ENCODE data around the gene NRXN3.
A peak's percentile ranks its signal among the peaks of the same experiment; 100 is the strongest.

The NRXN3 gene

GRCh38 chr14:78327426-78328221, 157.5 kb downstream of the NRXN3 start:
- DNase-seq = no peak

- DNase-seq = no peak
Measured at GRCh38 chr14:78329371-78329770, 159.2 kb downstream of the NRXN3 start.

GRCh38 chr14:78335531-78335930, 165.4 kb downstream of the NRXN3 start:
- peak; percentile 28 to 56 (median 32) for DNase-seq

DNA sequence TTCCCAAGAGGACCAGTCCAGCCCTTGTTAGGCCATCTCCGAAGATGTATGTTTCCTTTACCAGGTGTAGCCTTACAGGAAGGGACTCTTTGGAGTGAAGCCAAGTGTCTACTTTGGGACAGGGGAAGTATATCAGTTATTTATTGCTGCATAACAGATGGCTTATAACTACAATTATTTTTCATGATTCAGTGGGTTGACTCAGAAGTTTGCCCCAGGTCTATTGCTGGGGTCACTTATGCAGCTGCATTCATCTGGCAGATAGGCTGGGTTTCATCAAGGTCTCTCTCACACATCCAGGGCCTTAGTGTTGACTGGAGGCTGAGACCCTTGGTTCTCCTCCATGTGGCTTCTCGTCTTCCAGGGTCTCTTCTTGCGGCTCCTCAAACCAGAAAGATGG, 170.1 kb downstream of the NRXN3 start:
- no peak for DNase-seq

- DNase-seq = no peak
Measured at GRCh38 chr14:78341827-78342389, 171.7 kb downstream of the NRXN3 start.

- DNase-seq = no peak
Measured at GRCh38 chr14:78342879-78343278, 172.7 kb downstream of the NRXN3 start.

DNA sequence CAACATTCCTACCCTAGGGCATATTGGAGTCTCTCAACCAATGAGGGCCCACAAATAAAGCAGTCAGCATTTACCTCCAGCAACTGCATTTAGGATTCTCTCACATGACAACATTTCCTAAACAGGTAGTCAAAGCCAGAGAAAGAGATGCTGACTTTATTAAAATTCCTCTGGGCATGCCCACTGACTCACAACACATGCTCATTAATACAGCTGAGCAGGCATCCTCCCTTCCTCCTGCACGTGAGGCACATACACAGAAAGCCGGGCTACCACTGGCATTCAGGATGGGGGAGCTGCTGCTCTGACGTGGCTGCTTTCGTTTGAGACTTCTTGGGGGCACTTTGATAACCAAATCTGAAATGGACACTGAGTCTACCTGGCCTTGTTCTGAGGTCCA, 174.1 kb downstream of the NRXN3 start:
- no peak for DNase-seq

GRCh38 chr14:78345131-78345744, 175.1 kb downstream of the NRXN3 start:
- no peak for DNase-seq

DNA sequence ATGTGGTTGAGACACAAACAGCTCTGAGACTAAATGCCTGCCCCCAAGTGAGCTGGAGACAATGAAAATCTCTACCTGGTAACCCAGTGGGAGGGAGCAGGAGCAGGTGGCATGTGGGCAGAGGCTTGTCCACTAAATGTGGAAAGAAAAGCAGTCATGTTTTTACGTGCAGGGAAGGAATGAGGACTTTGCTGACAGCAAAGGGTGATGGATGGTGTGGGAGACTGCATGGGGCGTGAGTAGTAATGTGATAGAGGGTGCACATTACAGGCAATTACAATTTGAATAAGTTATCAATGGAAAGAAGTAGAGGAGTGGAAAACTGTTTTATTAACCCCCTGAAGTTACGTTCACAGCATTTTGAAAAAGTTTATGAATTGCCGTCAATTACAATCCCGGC, 176.6 kb downstream of the NRXN3 start:
- DNase-seq = no peak

DNA sequence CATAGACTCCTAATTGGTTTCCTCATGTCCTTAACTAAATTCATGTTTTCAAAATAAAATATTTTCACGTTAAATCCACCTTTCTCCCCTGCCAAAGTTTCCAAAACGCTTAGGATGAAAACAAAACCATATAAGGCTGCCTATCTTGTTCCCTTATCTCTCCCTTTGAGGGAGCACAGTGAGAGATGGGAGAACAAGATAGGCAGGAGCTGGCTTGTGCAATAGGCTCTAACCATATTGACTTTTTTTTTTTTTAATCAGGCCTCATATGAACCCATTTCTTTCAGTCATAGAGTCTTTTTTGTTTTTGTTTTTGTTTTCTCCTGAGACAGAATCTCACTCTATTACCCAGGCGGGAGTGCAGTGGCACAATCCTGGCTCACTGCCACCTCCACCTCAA, 184.9 kb downstream of the NRXN3 start:
- no peak for DNase-seq

- no peak for DNase-seq
Measured at GRCh38 chr14:78356391-78356790, 186.2 kb downstream of the NRXN3 start.

- DNase-seq = no peak
Measured at GRCh38 chr14:78358591-78358990, 188.4 kb downstream of the NRXN3 start.

GRCh38 chr14:78359581-78359980, 189.4 kb downstream of the NRXN3 start:
- no peak for DNase-seq

DNA sequence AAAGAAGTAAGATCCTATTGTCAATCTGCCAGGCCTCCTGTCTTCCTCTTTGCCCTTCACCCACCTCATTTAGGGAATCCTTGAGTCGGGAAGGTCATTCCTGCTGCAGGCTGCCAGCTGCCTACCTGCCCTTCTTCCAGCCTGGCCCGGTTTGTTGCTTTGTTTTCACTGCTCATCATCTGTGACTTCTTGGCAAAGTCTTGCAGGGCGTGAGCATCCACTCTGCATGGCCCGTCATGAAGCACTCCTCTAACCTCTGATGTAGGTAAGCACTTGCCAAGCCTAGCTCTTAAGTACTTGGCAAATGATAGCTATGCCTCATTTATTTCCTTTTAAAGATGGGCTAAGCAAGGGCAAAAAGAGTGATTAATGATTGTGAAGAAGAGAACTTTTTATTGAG, 192.8 kb downstream of the NRXN3 start:
- no peak for DNase-seq

DNA sequence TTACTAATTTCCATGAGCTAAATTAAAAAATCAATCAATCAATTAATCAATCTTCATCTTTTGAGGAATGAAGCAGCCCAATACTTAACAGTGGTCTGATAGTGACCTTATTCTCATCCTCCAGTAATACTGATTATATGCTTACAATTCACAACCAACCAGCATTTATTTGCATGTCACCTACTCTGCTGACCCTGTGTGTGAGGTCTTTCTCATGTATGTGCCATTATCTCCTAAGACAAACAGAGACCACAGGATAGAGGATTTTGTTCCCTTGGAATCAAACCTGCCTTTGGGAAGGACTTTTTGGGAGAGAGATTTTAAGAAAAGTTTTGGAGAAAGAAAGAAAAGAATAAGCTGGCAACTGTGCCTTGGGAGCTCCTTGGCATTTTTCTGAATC, 197.2 kb downstream of the NRXN3 start:
- no peak for DNase-seq

DNA sequence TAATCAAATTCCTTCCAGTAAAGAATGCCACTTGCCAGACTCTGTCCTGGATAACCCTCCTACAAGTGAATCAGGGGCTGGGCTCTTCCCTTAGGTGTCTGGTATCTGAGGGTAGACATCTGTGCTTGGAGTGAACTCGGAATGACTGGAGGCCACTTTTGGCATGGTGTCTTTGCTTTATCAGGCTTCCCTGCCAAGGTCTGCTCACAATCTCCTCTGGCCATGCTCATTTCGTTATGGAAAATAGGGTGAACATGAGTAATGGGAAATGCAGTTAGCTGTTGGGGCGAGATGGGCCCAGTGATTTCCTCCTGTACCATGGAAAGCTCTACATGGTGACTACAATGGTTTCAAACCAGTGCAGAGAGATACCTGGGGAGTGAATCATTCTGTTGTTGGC, 212.9 kb downstream of the NRXN3 start:
- no peak for DNase-seq

- DNase-seq = no peak
Measured at GRCh38 chr14:78398216-78398615, 228.0 kb downstream of the NRXN3 start.

GRCh38 chr14:78399316-78399889, 229.2 kb downstream of the NRXN3 start:
- peak; percentile 20 to 47 (median 22) for DNase-seq

DNA sequence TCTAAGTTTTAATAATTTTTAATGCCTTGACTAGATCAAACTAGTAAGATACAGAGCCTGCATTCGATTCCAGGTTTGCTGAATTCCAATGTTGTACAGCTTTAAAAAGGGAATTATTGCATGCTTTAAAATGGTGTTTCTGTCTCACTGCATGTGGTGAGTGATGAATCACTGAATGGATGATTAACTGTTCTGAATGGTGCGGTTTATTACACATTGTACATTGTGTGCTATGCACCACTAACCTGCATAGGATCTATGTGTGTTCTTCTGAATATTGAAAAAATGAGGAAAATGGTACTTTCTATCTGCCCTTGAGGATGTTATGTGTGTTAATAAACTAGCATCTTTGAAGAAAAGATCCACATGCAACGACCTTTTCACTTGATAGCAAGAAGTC, 231.7 kb downstream of the NRXN3 start:
- no peak for DNase-seq

DNA sequence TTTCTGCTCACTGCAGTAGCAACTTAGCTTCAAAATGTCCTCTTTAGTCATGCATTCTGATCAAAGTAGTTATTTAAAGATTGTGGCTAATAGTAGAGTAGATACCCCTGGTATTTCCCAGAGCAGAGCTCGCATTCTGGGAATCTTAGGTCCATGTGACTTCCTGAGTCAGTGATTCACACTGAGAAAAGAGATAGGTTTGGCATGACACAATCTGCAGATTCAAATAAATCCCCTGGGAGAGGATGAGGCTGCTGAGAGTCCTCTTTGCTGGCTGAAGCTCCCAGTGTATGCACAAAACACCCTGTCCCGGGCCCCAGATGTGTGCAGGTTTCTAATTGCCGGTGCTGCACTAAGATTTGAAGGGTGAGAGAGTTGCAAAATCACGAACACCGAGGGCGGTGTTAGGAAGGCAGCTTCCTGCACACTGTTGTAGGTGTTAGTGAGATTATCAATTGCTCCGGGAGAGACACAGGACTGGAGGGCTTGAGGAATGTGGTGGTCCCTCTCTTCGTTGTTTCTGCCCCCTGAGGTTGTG, 233.2 kb downstream of the NRXN3 start:
- peak; percentile 9 to 51 (median 14) for DNase-seq

DNA sequence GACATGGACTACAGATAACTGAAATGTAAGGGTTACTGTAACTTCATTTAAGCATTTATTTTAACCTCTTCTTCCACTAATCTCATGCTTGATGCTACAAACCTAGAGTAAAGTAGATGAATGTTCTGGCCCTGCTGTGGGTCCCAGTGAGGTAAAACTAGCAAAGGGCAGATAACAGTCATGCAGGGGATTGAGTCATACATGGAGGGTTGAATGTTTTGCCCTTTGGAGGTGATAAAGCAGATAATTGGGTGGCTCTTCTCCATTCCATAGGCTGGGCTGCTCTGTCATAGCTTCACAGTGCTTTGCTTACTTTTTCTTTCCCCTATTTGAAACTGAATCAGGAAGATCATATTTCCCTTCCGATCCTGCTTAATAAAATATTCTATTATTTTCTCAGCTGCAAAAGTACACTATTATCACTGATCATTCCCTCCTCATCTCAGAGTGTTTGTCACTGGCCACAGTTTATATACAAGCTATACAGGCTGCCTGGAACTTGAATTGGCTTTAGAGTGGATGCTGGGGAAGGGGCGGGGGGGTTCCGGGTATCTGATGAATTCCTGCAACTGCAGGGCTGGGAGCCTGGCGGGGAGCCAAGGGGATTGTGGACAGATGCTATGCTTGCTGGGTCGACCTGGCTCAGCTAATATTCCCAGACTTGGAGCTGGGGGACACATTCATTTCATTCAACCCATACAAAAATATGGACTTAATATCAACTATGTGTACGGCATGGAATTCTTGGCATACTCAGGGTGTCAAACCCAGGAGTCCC, 235.1 kb downstream of the NRXN3 start:
- DNase-seq = no peak

DNA sequence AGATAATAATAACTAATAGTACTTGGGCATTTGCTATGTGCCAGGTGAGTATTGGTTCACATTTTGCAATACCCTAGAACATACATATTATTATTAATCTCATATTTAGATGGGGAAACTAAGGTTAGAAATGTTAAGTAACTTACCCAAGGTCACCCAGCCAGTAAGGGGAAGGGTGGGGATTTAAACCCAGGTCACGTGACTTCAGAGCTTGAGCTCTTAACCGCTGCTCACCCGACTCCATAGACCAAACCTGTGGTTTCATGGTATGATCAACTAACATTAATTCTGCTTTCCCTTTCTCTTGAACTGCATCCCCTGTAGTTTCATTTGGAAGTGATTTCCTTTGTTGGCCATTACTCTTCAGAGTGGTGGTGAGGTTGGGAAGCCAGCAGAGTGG, 242.3 kb downstream of the NRXN3 start:
- no peak for DNase-seq

DNA sequence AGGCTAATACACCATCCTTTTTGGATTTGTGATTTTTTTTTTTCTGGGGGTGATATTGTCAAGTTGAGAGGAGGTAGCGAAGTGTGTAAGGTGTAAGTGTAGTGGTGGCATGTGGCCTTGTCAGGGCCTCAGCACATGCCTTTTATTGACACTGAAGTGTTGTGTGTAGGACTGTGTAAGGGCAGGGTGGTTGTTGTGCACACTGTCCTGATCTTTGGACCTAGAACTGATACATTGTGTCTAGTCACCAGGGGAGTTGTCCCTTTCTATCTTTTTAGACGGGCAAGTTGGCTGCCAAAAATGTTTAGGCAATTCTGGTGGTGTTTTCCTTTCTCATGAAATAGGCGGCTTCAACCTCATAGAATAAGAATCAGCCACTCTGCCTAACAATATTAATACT, 244.0 kb downstream of the NRXN3 start:
- DNase-seq = no peak

Measured in suppressor macrophage treated with lipopolysaccharide for 1 hour (primary cell).